Measurements from ENCODE around the gene CCDC83. TPM values are rescaled to one million over a fixed set of nuclear protein-coding genes. Genes with fewer than 3 reads are reported as not detected.

CCDC83 gene
- total RNA-seq, result not detected
- long read RNA-seq, donor 1, partial matches to known transcripts, result 0 of 1 reads
- long read RNA-seq, donor 1, other reads (novel, unspliced or antisense), result 1 of 1 reads
- long read RNA-seq, donor 2, partial matches to known transcripts, result 0 of 2 reads
- long read RNA-seq, donor 2, other reads (novel, unspliced or antisense), result 2 of 2 reads

GRCh38 chr11:85855341-85855656 is at the start of gene CCDC83:
CCDC83 (plus strand) TSS chr11:85855383; CDS start chr11:85865124, 9,741 bp downstream.
- DNase-seq (ENCODE audit: low spot score), result no peak
- intact Hi-C loops (cut with DNase I), result loop anchor here in 1 of 2 donors (10.0 kb wide), 1 partner anchor 360 kb away; no protein-coding TSS in a partner anchor

- DNase-seq (ENCODE audit: low spot score), result no peak
- intact Hi-C loops (cut with DNase I), result loop anchor here in 1 of 2 donors (10.0 kb wide), 1 partner anchor 91 kb away; no protein-coding TSS in a partner anchor
These were observed 49.8 kb upstream of the CCDC83 start for GRCh38 chr11:85805387-85805786.

GRCh38 chr11:85806016-85806415 is 49.2 kb upstream of the CCDC83 start:
- DNase-seq (ENCODE audit: low spot score), result no peak
- intact Hi-C loops (cut with DNase I), result loop anchor here in 1 of 2 donors (10.0 kb wide), 1 partner anchor 91 kb away; no protein-coding TSS in a partner anchor

GRCh38 chr11:85806876-85807275 is 48.3 kb upstream of the CCDC83 start:
- no peak for DNase-seq (ENCODE audit: low spot score)
- intact Hi-C loops (cut with DNase I), result loop anchor here in 1 of 2 donors (10.0 kb wide), 1 partner anchor 92 kb away; no protein-coding TSS in a partner anchor

DNA sequence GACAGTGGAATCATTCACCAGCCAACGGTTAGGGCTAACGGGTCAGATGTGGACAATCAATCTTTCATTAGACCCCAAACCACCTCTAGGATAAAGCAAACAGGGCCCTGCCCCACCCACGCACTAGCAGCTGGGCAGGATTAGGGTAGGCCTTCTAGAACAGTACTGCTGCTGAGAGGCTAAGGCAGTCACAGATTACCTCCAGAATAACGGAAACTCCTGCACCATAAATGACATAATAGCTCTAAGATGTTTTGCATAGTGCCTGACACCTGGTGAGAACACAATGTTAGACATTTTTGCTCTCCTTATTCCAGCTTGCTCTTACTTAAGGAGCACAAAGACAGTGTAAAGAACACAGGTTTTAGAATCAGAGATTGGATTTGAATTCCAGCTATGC is 46.0 kb upstream of the CCDC83 start:
- intact Hi-C loops (cut with DNase I), result loop anchor here in 1 of 2 donors (10.0 kb wide), 1 partner anchor 94 kb away; no protein-coding TSS in a partner anchor
- DNase-seq (ENCODE audit: low spot score), result no peak

GRCh38 chr11:85809863-85810262 is 45.3 kb upstream of the CCDC83 start:
- DNase-seq (ENCODE audit: low spot score), result no peak
- intact Hi-C loops (cut with DNase I), result loop anchor here (10.0 kb wide), 2 partner anchors 95 to 115 kb away; no protein-coding TSS in a partner anchor

DNA sequence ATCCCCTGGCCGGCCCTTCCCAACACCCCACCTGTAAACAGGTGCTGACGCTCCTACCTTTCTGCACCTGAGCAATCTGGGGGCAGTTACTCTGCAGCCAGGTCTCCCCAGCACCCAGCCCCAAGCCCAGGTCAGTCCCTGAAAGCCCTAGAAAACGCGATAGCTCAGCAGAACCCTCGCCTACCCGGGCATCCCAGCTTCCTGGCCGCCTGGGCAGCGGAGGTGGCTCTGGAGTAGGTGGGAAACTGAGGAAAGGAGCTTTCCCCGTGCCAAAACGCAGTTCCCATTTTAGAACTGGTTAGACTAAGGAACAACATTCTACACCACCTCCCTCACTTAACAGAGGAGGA is 44.7 kb upstream of the CCDC83 start:
- no peak for DNase-seq (ENCODE audit: low spot score)
- intact Hi-C loops (cut with DNase I), result loop anchor here in 1 of 2 donors (10.0 kb wide), 1 partner anchor 116 kb away; no protein-coding TSS in a partner anchor

- DNase-seq (ENCODE audit: low spot score), result peak; percentile 91
- intact Hi-C loops (cut with DNase I), result loop anchor here in 1 of 2 donors (10.0 kb wide), 1 partner anchor 116 kb away; no protein-coding TSS in a partner anchor
These were observed 44.1 kb upstream of the CCDC83 start, which contains the start of gene SYTL2 for GRCh38 chr11:85810871-85811611. SYTL2 (minus strand) TSS chr11:85811141; CDS start chr11:85757725, 53,416 bp downstream.

DNA sequence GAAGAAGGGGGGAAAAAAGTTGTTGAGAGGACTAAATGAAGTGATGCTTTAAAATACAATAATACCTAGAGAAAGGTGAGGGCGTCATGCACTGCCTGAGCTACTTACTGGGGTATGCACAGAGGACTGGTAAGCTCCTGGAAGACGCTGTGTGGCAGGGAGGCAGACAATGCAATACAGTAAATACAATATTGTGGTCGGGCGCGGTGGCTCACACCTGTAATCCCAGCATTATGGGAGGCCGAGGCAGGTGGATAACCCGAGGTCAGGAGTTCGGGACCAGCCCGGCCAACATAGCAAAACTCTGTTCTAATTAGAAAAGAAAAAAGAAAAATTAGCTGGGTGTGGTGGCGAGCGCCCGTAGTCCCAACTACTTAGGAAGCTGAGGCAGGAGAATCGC is 43.6 kb upstream of the CCDC83 start:
- no peak for DNase-seq (ENCODE audit: low spot score)
- intact Hi-C loops (cut with DNase I), result loop anchor here in 1 of 2 donors (10.0 kb wide), 1 partner anchor 117 kb away; no protein-coding TSS in a partner anchor

DNA sequence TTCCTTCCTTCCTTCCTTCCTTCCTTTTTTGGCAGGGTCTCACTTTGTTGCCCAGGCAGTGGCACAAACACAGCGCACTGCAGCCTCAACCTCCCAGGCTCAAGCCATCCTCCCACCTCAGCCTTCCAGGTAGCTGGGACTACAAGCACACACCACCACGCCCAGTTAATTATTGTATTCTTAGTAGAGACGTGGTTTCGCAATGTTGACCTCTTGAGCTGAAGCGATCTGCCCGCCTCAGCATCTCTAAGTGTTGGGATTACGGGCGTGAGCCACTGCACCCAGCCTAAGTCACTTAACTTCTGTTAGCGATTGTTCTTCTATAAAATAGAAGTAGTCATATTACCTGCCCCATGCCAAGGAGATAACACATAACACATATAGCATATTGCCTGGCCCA is 41.5 kb upstream of the CCDC83 start:
- no peak for DNase-seq (ENCODE audit: low spot score)
- intact Hi-C loops (cut with DNase I), result loop anchor here in 1 of 2 donors (10.0 kb wide), 1 partner anchor 119 kb away; no protein-coding TSS in a partner anchor

DNA sequence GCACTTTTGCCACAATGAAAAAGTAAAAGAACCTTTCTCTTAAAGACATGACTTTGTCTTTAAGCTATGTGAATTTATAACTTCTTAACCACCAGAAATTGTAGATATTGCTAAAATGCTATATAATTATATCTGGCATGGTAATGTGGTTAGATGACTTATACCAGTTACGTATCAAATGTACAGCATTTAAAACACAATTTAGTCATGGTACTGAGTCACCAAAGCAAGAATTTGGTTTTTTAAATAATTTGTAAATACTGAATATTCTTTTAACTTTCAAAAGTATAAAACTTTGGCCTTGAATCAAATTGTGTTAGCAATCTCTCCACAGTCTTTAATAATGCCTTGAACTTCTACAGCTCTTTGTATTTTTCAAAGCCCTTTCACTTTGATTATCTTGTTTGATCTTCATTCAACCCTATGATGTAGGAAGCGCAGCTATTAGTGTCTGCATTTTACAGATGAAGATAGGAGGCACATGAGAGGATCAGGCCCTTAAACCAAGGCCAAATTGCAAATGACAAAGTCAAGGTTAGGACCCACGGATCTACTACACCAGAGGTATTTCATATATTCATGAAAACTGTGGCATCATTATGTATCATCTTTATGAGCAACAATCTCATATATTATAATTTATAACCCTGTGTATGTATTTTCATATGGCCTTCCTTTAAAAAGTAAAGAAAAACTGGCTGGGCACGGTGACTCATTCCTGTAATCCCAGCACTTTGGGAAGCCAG is 39.8 kb upstream of the CCDC83 start:
- no peak for DNase-seq (ENCODE audit: low spot score)
- intact Hi-C loops (cut with DNase I), result loop anchor here in 1 of 2 donors (10.0 kb wide), 1 partner anchor 121 kb away; no protein-coding TSS in a partner anchor

DNA sequence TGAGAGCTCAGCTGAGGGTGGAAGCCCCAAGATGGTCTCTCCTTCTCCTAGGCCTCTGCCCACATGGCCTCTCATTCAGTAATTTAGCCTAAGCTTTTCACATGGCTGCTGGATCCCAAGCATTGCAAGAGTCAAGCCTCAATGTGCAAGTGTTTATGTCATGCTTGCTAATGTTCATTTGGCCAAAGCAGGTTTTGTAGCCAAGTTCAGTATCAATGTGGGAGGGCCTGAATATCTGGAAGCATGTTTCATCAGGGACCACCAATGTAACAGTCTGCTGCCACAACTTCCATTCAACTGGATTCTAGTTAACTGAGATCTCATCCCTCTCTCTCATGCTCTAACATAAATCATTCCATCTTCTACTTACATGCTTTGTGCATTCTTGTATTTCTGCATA is 35.7 kb upstream of the CCDC83 start:
- no peak for DNase-seq (ENCODE audit: low spot score)
- intact Hi-C loops (cut with DNase I), result loop anchor here in 1 of 2 donors (10.0 kb wide), 1 partner anchor 125 kb away; no protein-coding TSS in a partner anchor

GRCh38 chr11:85821636-85822035 is 33.5 kb upstream of the CCDC83 start:
- DNase-seq (ENCODE audit: low spot score), result no peak
- intact Hi-C loops (cut with DNase I), result no loop called here

- DNase-seq (ENCODE audit: low spot score), result no peak
- intact Hi-C loops (cut with DNase I), result no loop called here
These were observed 32.4 kb upstream of the CCDC83 start for GRCh38 chr11:85822814-85823213.

DNA sequence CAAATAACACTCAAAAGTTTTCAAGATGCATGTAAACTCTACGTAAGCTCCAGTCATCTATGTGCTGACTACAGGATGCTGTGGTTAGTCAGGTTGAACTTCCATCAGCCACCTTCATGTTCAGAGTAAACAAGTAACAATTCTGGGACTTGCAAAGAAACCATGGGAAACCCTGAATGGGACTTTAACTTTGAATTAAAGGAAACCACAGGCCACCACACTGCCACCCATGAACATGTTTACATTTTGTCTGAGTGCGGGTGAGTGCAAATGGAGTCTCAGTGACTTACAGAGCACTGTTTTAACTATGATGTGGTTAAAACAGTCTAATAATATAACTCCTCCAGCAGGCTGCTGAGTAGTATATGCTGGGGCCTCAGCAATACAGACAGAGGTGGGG is 31.4 kb upstream of the CCDC83 start:
- no peak for DNase-seq (ENCODE audit: low spot score)
- intact Hi-C loops (cut with DNase I), result no loop called here

DNA sequence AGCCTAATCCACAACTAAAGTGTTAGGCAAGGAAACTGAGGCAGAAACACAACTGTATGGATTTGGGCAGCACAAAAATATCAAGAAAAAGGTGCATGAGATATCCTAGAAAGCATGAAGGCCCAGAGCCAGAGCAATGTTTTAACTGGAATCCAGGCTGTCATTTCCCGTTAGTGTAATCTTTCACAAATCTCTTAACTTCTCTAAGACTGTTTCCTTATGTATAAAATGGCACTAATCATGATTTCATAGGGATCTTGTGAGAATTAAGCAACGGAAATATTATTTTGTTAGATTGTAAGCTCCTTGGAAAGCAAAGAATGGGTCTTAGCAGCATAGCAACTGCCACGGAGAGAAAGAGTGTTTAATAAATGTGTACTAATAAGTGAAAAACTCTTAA is 29.6 kb upstream of the CCDC83 start:
- no peak for DNase-seq (ENCODE audit: low spot score)
- intact Hi-C loops (cut with DNase I), result no loop called here

DNA sequence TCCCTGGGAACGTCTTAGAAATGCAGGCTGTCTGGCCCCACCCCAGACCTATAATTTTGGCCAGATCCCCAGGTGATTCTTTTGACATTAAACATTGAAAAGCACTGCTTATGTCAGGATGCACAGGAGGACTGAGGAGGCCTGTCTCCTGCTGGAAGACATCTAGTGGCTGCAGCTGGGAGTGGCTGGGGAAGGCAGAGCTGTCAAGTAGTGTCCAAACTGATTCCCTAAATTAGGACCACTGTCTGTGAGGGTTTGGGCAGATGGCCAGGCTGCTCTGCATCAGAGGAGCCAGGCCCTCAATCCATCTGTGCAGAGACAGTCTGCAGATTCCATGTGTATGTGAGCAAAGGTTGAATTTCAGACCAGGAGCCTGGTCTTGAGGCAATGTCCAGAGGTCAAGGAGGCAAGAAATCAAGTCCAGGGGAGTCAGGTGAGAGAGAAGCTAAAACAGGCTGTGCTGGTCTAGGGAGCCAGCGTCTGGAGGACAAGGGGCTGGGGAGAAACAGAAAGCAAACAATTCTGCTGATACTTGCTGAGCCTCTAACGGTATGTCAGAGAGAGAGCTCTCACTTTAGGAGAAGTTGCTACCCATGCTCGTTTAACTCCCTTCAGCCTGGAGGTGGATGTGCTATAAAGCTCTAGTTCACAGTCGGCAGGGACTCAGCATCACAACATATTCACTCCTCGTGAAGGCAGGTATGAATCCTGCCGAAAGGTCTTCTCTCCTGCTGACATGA is 28.9 kb upstream of the CCDC83 start:
- DNase-seq (ENCODE audit: low spot score), result no peak
- intact Hi-C loops (cut with DNase I), result no loop called here

- intact Hi-C loops (cut with DNase I), result no loop called here
- no peak for DNase-seq (ENCODE audit: low spot score)
These were observed 27.2 kb upstream of the CCDC83 start for GRCh38 chr11:85827748-85828639.
